ENCODE measurements around the gene LRRC1. TPM values are rescaled to one million over a fixed set of nuclear protein-coding genes. Genes with fewer than 3 reads are reported as not detected.

Gene LRRC1
- total and polyA plus RNA-seq, 2 of the 8 experiments (the other 6 are each of a cell fraction or from before 2014, with no cell fraction given): 6.7 to 15.9 TPM

GRCh38 chr6:53794137-53794719 lies 577 bp upstream of the LRRC1 start (continued):
- TF ChIP-seq ZNF274 (IDR thresholded peaks at IDR 0.05; ENCODE audit: borderline replicate concordance, extremely low read depth, low read length) (no peak), HDAC2 (IDR thresholded peaks at IDR 0.05; ENCODE audit: borderline replicate concordance in 1 of 2, low read depth in 2 of 2, low read length in 2 of 2) (no peak), ATF2 (IDR thresholded peaks at IDR 0.05; ENCODE audit: low read length) (no peak), RNF2 (IDR thresholded peaks at IDR 0.05; ENCODE audit: borderline replicate concordance, low read depth, low read length, missing control alignments, poor library complexity, severe bottlenecking) (no peak), FOSL1 (IDR thresholded peaks at IDR 0.05; ENCODE audit: insufficient read depth, low read depth, low read length) (no peak), RAD21 (IDR thresholded peaks at IDR 0.05 in 1 of 2, conservative IDR thresholded peaks at IDR 0.05 in 1 of 2; ENCODE audit: low read depth in 2 of 2, low read length in 2 of 2) (peak; percentile 38 to 57), CBX5 (IDR thresholded peaks at IDR 0.05; ENCODE audit: low read depth, low read length) (no peak), BCL11A (IDR thresholded peaks at IDR 0.05; ENCODE audit: low read depth in 2 of 2, low read length in 2 of 2) (no peak), RXRA (IDR thresholded peaks at IDR 0.05; ENCODE audit: insufficient read depth, low read depth, low read length) (no peak), CEBPB (IDR thresholded peaks at IDR 0.05; ENCODE audit: low read depth, low read length) (no peak), SIX5 (IDR thresholded peaks at IDR 0.05; ENCODE audit: low read depth, low read length) (no peak), BRCA1 (IDR thresholded peaks at IDR 0.05; ENCODE audit: low read depth, low read length) (no peak), SP1 (IDR thresholded peaks at IDR 0.05; ENCODE audit: low read depth, low read length) (no peak), BACH1 (IDR thresholded peaks at IDR 0.05; ENCODE audit: low read length) (no peak)
- TF ChIP-seq, protein P1, sequence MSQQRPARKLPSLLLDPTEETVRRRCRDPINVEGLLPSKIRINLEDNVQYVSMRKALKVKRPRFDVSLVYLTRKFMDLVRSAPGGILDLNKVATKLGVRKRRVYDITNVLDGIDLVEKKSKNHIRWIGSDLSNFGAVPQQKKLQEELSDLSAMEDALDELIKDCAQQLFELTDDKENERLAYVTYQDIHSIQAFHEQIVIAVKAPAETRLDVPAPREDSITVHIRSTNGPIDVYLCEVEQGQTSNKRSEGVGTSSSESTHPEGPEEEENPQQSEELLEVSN (IDR thresholded peaks at IDR 0.05): peak; percentile 8; the same call in 1 of the 2 replicates
